Measurements from ENCODE around the gene ITGBL1. TPM values are rescaled to one million over a fixed set of nuclear protein-coding genes. Genes with fewer than 3 reads are reported as not detected.

ITGBL1 gene
- total and polyA plus RNA-seq, 2 donors (not counting 3 experiments of a cell fraction or from before 2014, with no cell fraction given): 4.6 to 8.8 TPM

DNA sequence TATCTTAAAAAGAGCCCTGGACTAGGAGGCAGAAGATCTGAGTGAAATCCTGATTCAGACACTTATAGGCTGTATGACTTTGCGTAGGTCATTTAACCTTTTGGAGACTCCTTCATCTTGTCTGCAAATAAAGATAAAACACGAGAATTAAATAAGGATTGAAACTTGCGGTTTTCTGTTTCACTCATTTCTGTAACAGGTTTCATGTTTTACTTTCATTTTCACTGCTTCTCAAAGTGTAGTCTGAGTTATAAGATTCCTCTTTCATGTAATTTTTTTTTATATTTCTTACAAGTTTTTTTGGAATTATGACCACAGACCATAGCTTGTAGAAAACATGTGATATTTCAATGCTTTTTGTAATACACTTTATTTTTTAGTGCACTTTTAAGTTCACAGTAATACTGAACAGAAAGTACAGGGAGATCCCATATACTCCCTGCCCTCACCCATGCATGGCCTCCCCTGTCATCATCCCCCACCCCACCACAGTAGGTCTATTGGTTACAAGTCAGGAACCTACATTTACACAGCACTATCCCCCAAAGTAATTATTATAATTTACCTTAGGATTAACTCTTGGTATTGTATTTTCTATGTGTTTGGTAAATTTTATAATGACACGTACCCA, 174.6 kb downstream of the ITGBL1 start:
- Histone ChIP-seq H3K9me1 (replicated peaks; ENCODE audit: control insufficient read depth, extremely low read depth, insufficient read depth, low read length) (no peaks in the 10 kb centered on the region), H3K27ac (ENCODE audit: insufficient read depth, low read depth, low read length) (peak overlapping the region; percentile 52), H3K27me3 (ENCODE audit: control insufficient read depth in 2 of 2, insufficient read depth in 2 of 2, low read length in 2 of 2) (no peaks in the 10 kb centered on the region), H3K9me3 (replicated peaks; ENCODE audit: control insufficient read depth, insufficient read depth, low read length) (no peaks in the 10 kb centered on the region), H3K4me3 (replicated peaks in 1 of 3; ENCODE audit: insufficient read depth in 1 of 3, low read depth in 1 of 3, low read length in 3 of 3) (peak overlapping the region; percentile 6 to 53 (median 16)), H3K79me2 (ENCODE audit: control insufficient read depth, insufficient read depth, low read length) (no peaks in the 10 kb centered on the region), H3K4me1 (ENCODE audit: control insufficient read depth, extremely low read depth, insufficient read depth, low read length) (peaks cover 30% of the 10 kb centered on the region), H3K36me3 (ENCODE audit: control insufficient read depth in 2 of 2, extremely low read depth in 1 of 2, insufficient read depth in 2 of 2, low read length in 2 of 2) (no peaks in the 10 kb centered on the region), H2AFZ (ENCODE audit: low read depth, low read length) (peak overlapping the region; percentile 28), H3K9ac (replicated peaks; ENCODE audit: extremely low read depth, insufficient read depth, low read length) (peak overlapping the region; percentile 68), H4K20me1 (replicated peaks; ENCODE audit: control insufficient read depth, extremely low read depth, insufficient read depth, low read length) (no peaks in the 10 kb centered on the region), H3K4me2 (ENCODE audit: insufficient read depth, low read length) (peak overlapping the region; percentile 91)
- no TSS peak for BruUV-seq (replicated peaks)
- TF ChIP-seq JUN (IDR thresholded peaks at IDR 0.05; ENCODE audit: borderline replicate concordance, insufficient read depth, insufficient read length, low read depth) (no peak), EZH2 (IDR thresholded peaks at IDR 0.05; ENCODE audit: borderline replicate concordance, low read depth, low read length, severe bottlenecking) (no peak), MYC (IDR thresholded peaks at IDR 0.05; ENCODE audit: low read depth, low read length) (no peak), GATA2 (IDR thresholded peaks at IDR 0.05; ENCODE audit: insufficient read depth, insufficient read length, low read depth, low read length) (no peak)
- TF ChIP-seq, protein P1, sequence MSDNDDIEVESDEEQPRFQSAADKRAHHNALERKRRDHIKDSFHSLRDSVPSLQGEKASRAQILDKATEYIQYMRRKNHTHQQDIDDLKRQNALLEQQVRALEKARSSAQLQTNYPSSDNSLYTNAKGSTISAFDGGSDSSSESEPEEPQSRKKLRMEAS (IDR thresholded peaks at IDR 0.05; ENCODE audit: insufficient read depth, insufficient read length): no peak
- TF ChIP-seq, protein P2, sequence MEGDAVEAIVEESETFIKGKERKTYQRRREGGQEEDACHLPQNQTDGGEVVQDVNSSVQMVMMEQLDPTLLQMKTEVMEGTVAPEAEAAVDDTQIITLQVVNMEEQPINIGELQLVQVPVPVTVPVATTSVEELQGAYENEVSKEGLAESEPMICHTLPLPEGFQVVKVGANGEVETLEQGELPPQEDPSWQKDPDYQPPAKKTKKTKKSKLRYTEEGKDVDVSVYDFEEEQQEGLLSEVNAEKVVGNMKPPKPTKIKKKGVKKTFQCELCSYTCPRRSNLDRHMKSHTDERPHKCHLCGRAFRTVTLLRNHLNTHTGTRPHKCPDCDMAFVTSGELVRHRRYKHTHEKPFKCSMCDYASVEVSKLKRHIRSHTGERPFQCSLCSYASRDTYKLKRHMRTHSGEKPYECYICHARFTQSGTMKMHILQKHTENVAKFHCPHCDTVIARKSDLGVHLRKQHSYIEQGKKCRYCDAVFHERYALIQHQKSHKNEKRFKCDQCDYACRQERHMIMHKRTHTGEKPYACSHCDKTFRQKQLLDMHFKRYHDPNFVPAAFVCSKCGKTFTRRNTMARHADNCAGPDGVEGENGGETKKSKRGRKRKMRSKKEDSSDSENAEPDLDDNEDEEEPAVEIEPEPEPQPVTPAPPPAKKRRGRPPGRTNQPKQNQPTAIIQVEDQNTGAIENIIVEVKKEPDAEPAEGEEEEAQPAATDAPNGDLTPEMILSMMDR (IDR thresholded peaks at IDR 0.05; ENCODE audit: extremely low read depth in 1 of 2, insufficient read depth in 1 of 2, low read depth in 1 of 2, low read length in 2 of 2): no peak
- no peak for FAIRE-seq
- dilution Hi-C loops (cut with MboI; ENCODE audit: extremely low pct_ligation_motif_present, low sequenced_read_pairs) (no loop called here), intact Hi-C loops (cut with micrococcal nuclease) (no loop called here)
- DNase-seq (ENCODE audit: low read depth, low spot score): peak; percentile 63
- ChIA-PET POLR2A (no interaction called here), CTCF (interaction anchor here (1.3 kb wide), 1 partner anchor 482 kb away, joined by 4 read pairs; no protein-coding TSS in a partner anchor)

Data from endothelial cell of umbilical vein (primary cell).